Measurements from ENCODE around the gene TPRX1. TPM values are rescaled to one million over a fixed set of nuclear protein-coding genes. Genes with fewer than 3 reads are reported as not detected.

The TPRX1 gene
- total and polyA plus RNA-seq, 2 of the 4 experiments (the other 2 are of a cell fraction): not detected

- no peaks in the 10 kb centered on the region for H3K9me1 ChIP-seq (ENCODE audit: insufficient read depth, low read length)
- H3K4me1 ChIP-seq (ENCODE audit: control insufficient read depth, insufficient read depth, low read length): no peaks in the 10 kb centered on the region
- no peaks in the 10 kb centered on the region for H3K36me3 ChIP-seq (ENCODE audit: control insufficient read depth, insufficient read depth, low read length)
- H3K27ac ChIP-seq (ENCODE audit: insufficient read depth, low read length): no peak overlapping the region
- no peak overlapping the region for H2BK120ac ChIP-seq (ENCODE audit: low read depth, low read length)
- no peak overlapping the region for H3K4me3 ChIP-seq (ENCODE audit: insufficient read depth, low read depth, low read length)
- intact Hi-C loops (cut with micrococcal nuclease): loop anchor here (1.0 kb wide), 1 partner anchor 50 kb away; no protein-coding TSS in a partner anchor
- DNase-seq (peak; percentile 18), ATAC-seq (ENCODE audit: low read depth) (peak; percentile 92)
- no peak overlapping the region for H2AK9ac ChIP-seq (replicated peaks; ENCODE audit: low read depth, low read length, poor library complexity)
- no peak overlapping the region for H3K9ac ChIP-seq (ENCODE audit: low read depth, low read length)
- H4K8ac ChIP-seq (ENCODE audit: low read depth in 2 of 2, low read length in 2 of 2): no peak overlapping the region
- H3K79me1 ChIP-seq (ENCODE audit: low read depth in 1 of 2, low read length in 2 of 2): no peaks in the 10 kb centered on the region
- no peak overlapping the region for H4K5ac ChIP-seq (ENCODE audit: low read depth, low read length)
- H4K91ac ChIP-seq (ENCODE audit: insufficient read depth, low read depth, low read length): no peak overlapping the region
- no peak overlapping the region for H3K4ac ChIP-seq (ENCODE audit: low read depth, low read length)
- H3K9me3 ChIP-seq (ENCODE audit: control insufficient read depth, insufficient read depth, low read length): no peaks in the 10 kb centered on the region
- H3K14ac ChIP-seq (replicated peaks; ENCODE audit: low read depth, low read length): no peak overlapping the region
- POLR2A ChIA-PET (ENCODE audit: unreplicated experiment): no interaction called here
- no CpG with 5 or more reads among the region's 17 CpGs for WGBS, 2 experiments (ENCODE audit: extremely low coverage in 2 of 2, insufficient read length in 1 of 2)
- no peak overlapping the region for H2AFZ ChIP-seq (replicated peaks; ENCODE audit: low read length, poor library complexity)
- TF ChIP-seq POLR2A (IDR thresholded peaks at IDR 0.05; ENCODE audit: low read depth, low read length): no peak
- TF ChIP-seq CTCF (conservative IDR thresholded peaks at IDR 0.05; ENCODE audit: low read depth, low read length): peak; percentile 46
- H3K27me3 ChIP-seq (ENCODE audit: control insufficient read depth, insufficient read depth, low read length): peaks cover 5% of the 10 kb centered on the region; the same call in 1 of the 2 replicates
- no peak overlapping the region for H3K23ac ChIP-seq (ENCODE audit: low read depth, low read length)
- H2BK5ac ChIP-seq (ENCODE audit: low read depth, low read length, poor library complexity, severe bottlenecking): no peak overlapping the region
- no peak overlapping the region for H3K18ac ChIP-seq (ENCODE audit: low read depth, low read length)
- dilution Hi-C loops (cut with HindIII; ENCODE audit: low sequenced_read_pairs, unreplicated experiment): no loop called here
- no peak overlapping the region for H2AK5ac ChIP-seq (ENCODE audit: low read depth, low read length)
- H3K4me2 ChIP-seq (ENCODE audit: low read depth, low read length): no peak overlapping the region
- H2BK20ac ChIP-seq (ENCODE audit: low read depth, low read length): no peak overlapping the region
- H2BK15ac ChIP-seq (ENCODE audit: low read depth, low read length): no peak overlapping the region
- no TSS peak for BruUV-seq (replicated peaks)
- CTCF ChIA-PET: interaction anchor here (0.6 kb wide), 1 partner anchor 13 kb away, joined by 3 read pairs; no protein-coding TSS in a partner anchor
- no peaks in the 10 kb centered on the region for H4K20me1 ChIP-seq (ENCODE audit: insufficient read depth, low read length)
- H3K56ac ChIP-seq (ENCODE audit: extremely low read depth, insufficient read depth, low read length): no peak overlapping the region
- in situ Hi-C loops (cut with MboI; ENCODE audit: low sequenced_read_pairs): no loop called here
Measured at GRCh38 chr19:47813304-47813994, 9.1 kb upstream of the TPRX1 start.

Measured in IMR-90 (cell line).